PC-9 (cell line): ENCODE results near the gene GTPBP3. TPM values are rescaled to one million over a fixed set of nuclear protein-coding genes. Genes with fewer than 3 reads are reported as not detected.

Experiments
- BruUV-seq: library from RNA; stranded (reverse); fragments of 400-500 nt; replicated peaks from 2 replicates; lab custom pipeline; 2021; lab: Mats Ljungman, UMichigan
- CTCF ChIA-PET: fragments of 300-600 bp; sonication (Branson Sonifier 250); formaldehyde crosslinking; loops from one replicate; lab custom pipeline; 2022; ENCODE audit warnings: antibody characterized with exemption; lab: Charles Lee
- POLR2A ChIA-PET: fragments of 300-600 bp; sonication (Branson Sonifier 250); formaldehyde crosslinking; loops from one replicate; lab custom pipeline; 2022; ENCODE audit warnings: antibody characterized with exemption; ENCODE audit not compliant: unreplicated experiment; lab: Charles Lee
- DNase-seq, 2 experiments: peaks; one replicate each; pipeline versions ENCODE4 v3.0.0 to v3.0.0-alpha.2; 2015 to 2022; ENCODE audit warnings: mixed read lengths in 1 of 2
- H2AFZ ChIP-seq: fragments of 200-600 bp; sonication (generic); 2 replicates; pipeline ENCODE4 v1.8.1; 2017; ENCODE audit warnings: antibody characterized with exemption
- H3F3A ChIP-seq: fragments of 200-600 bp; sonication (generic); 2 replicates; pipeline ENCODE4 v1.8.1; 2017; ENCODE audit warnings: antibody characterized with exemption, mild to moderate bottlenecking, low read depth; ENCODE audit not compliant: insufficient read depth
- H3K27ac ChIP-seq: fragments of 200-600 bp; sonication (generic); 2 replicates; pipeline ENCODE4 v1.6.1; 2016; ENCODE audit warnings: mixed run types
- H3K27me3 ChIP-seq: fragments of 200-600 bp; sonication (generic); 2 replicates; pipeline ENCODE4 v1.6.1; 2016; ENCODE audit warnings: low read depth, mixed run types; ENCODE audit not compliant: insufficient read depth
- H3K36me3 ChIP-seq: fragments of 200-600 bp; sonication (generic); 2 replicates; pipeline ENCODE4 v1.6.1; 2016; ENCODE audit warnings: low read depth, mixed run types
- H3K4me1 ChIP-seq: fragments of 200-600 bp; sonication (generic); replicated peaks from 2 replicates; pipeline ENCODE4 v1.6.1; 2016; ENCODE audit warnings: mixed run types; ENCODE audit not compliant: insufficient read depth
- H3K4me2 ChIP-seq: fragments of 200-600 bp; sonication (generic); 2 replicates; pipeline ENCODE4 v1.6.1; 2017; ENCODE audit warnings: mixed run types
- H3K4me3 ChIP-seq: fragments of 200-600 bp; sonication (generic); 2 replicates; pipeline ENCODE4 v1.6.1; 2016; ENCODE audit warnings: mixed run types
- H3K79me2 ChIP-seq: fragments of 200-600 bp; sonication (generic); 2 replicates; pipeline ENCODE4 v1.6.1; 2017; ENCODE audit warnings: low read depth, mixed run types
- H3K9me2 ChIP-seq: fragments of 200-600 bp; sonication (generic); 2 replicates; pipeline ENCODE4 v1.8.1; 2017; ENCODE audit warnings: mild to moderate bottlenecking; ENCODE audit not compliant: insufficient read depth
- H3K9me3 ChIP-seq: fragments of 200-600 bp; sonication (generic); 2 replicates; pipeline ENCODE4 v1.8.1; 2016; ENCODE audit warnings: low read depth; ENCODE audit not compliant: insufficient read depth
- H4K20me1 ChIP-seq: fragments of 200-600 bp; sonication (generic); 2 replicates; pipeline ENCODE4 v1.8.1; 2017; ENCODE audit not compliant: insufficient read depth
- CTCF ChIP-seq: fragments of 200-600 bp; sonication (generic); conservative IDR thresholded peaks from 2 replicates; pipeline ENCODE4 v1.6.1; 2017; ENCODE audit warnings: mixed run types, antibody characterized with exemption, mild to moderate bottlenecking, moderate library complexity
- EZH2 ChIP-seq: fragments of 200-600 bp; sonication (generic); IDR thresholded peaks from 2 replicates; pipeline ENCODE4 v1.8.0; 2017; ENCODE audit warnings: antibody characterized with exemption, low read depth
- intact Hi-C: fragments of 100-400 bp; cut with micrococcal nuclease; formaldehyde crosslinking; loops from one replicate; pipeline ENCODE4 v1.10.0; 2022; ENCODE audit not compliant: unreplicated experiment
- total RNA-seq: library from RNA; stranded (reverse); gene quantifications from 2 replicates; pipeline ENCODE4 v1.2.3, GENCODE V29; 2021

Gene GTPBP3
- total RNA-seq, 1 experiment from 2014 or later: 50.7 TPM

DNA sequence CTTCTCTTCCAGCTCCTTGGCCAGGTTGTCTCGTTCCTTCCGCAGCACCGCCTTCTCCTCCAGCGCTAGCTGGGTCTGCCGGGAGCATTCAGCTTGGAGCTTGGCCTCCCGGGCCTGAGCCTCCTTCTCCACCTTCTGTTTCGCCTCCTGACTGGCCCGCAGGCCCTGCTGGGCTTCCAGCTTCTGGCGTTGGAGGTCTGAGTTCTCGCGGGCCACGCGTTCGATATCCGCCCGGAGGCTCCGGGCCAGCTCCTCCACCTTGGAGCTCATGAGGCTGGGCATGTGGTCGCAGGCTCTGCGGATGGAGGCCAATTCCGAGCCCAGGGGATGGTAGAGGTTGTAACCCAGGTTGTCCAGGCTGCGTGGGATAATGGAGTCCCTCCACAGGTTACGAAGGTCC is 28.0 kb downstream of the GTPBP3 start:
- Histone ChIP-seq H3K36me3 (no peaks in the 10 kb centered on the region), H3K27me3 (0 out of 2 replicates have a peak, but pooled peaks cover 6% of the 10 kb centered on the region), H3K9me2 (no peaks in the 10 kb centered on the region), H3K27ac (no peak overlapping the region), H2AFZ (no peak overlapping the region), H3K4me1 (no peaks in the 10 kb centered on the region), H3K4me2 (no peak overlapping the region), H4K20me1 (no peaks in the 10 kb centered on the region), H3F3A (no peaks in the 10 kb centered on the region), H3K79me2 (no peaks in the 10 kb centered on the region), H3K9me3 (no peaks in the 10 kb centered on the region), H3K4me3 (no peak overlapping the region)
- POLR2A ChIA-PET: no interaction called here
- BruUV-seq: no TSS peak
- TF ChIP-seq EZH2 (no peak), CTCF (no peak)
- no peak for DNase-seq
- intact Hi-C loops: no loop called here
- CTCF ChIA-PET: interaction anchor here (0.5 kb wide), 1 partner anchor 37 kb away, joined by 3 read pairs; no protein-coding TSS in a partner anchor

GRCh38 chr19:17370026-17370587 is 32.8 kb downstream of the GTPBP3 start:
- POLR2A ChIA-PET: no interaction called here
- H3K79me2 ChIP-seq: no peaks in the 10 kb centered on the region
- no peak overlapping the region for H3K27ac ChIP-seq
- H4K20me1 ChIP-seq: no peaks in the 10 kb centered on the region
- H3F3A ChIP-seq: peaks cover 7% of the 10 kb centered on the region
- no peak overlapping the region for H3K4me2 ChIP-seq
- no peaks in the 10 kb centered on the region for H3K4me1 ChIP-seq
- intact Hi-C loops: no loop called here
- TF ChIP-seq CTCF (no peak), EZH2 (no peak)
- H3K27me3 ChIP-seq: 0 out of 2 replicates have a peak, but pooled peaks cover 4% of the 10 kb centered on the region
- H3K9me3 ChIP-seq: no peaks in the 10 kb centered on the region
- H3K4me3 ChIP-seq: no peak overlapping the region
- no peaks in the 10 kb centered on the region for H3K9me2 ChIP-seq
- no peak for DNase-seq
- CTCF ChIA-PET: no interaction called here
- no peak overlapping the region for H2AFZ ChIP-seq
- no TSS peak for BruUV-seq
- no peaks in the 10 kb centered on the region for H3K36me3 ChIP-seq

DNA sequence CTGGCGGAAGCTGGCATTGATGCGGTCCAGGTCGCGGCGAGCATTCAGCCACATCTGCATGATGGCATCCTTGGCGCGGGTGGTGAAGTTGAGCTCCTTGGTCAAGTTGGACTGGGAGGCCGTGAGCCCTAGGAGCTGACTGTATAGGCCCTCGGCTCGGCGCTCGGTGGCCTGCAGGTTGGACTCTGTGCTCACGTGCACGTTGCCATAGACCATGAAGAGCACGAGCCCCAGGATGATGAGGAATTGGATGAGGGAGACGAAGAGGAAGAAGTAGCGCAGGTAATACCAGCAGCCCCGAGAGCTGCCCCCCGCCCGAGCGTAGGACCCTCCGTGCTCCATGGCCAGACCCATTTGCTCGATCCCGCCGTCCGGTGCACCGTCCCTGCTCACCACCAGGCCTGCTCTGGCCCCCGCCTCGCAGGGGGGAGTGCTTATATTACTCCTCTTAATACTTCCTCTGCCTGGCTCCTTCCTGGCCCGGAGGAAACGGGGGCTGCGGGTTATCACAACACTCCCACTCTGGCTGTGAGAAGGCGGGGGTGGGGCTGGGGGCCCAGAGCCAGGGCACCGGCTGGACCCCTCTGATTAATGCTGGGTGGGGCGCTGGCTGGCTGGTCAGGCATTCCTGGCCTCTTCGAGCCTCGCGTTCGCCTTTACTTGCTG is 39.7 kb downstream of the GTPBP3 start, which contains the start of gene PLVAP:
Gene PLVAP (minus strand): TSS at position 408 of the 666 bp plus-strand sequence. CDS start 54 bp downstream, at position 354.
- POLR2A ChIA-PET: no interaction called here
- CTCF ChIA-PET: interaction anchor here (0.6 kb wide), 1 partner anchor 19 kb away, joined by 3 read pairs; no protein-coding TSS in a partner anchor
- no peak within 1 kb of the TSS for H2AFZ ChIP-seq

More for the DNA sequence above, 39.7 kb downstream of the GTPBP3 start, which contains the start of gene PLVAP:
- H3K27ac ChIP-seq: no peak within 1 kb of the TSS
- 0 out of 2 replicates have a peak, but pooled peaks cover under 1% of the 10 kb centered on the region for H3F3A ChIP-seq
- peaks cover 7% of the 10 kb centered on the region; the same call in 1 of the 2 replicates for H3K27me3 ChIP-seq
- no peaks in the 10 kb centered on the region for H3K79me2 ChIP-seq
- BruUV-seq: no TSS peak
- no peaks in the 10 kb centered on the region for H3K4me1 ChIP-seq
- TF ChIP-seq EZH2 (no peak), CTCF (no peak)
- intact Hi-C loops: no loop called here
- no peaks in the 10 kb centered on the region for H3K9me3 ChIP-seq
- no peaks in the 10 kb centered on the region for H3K36me3 ChIP-seq
- no peak for DNase-seq
- H3K9me2 ChIP-seq: no peaks in the 10 kb centered on the region
- no peak within 1 kb of the TSS for H3K4me2 ChIP-seq
- no peaks in the 10 kb centered on the region for H4K20me1 ChIP-seq
- H3K4me3 ChIP-seq: no peak within 1 kb of the TSS
